ENCODE results near the gene PDZRN3. TPM values are rescaled to one million over a fixed set of nuclear protein-coding genes. Genes with fewer than 3 reads are reported as not detected.

Gene PDZRN3
- total RNA-seq, 1 donor from 2014 or later, result 23.9 TPM

DNA sequence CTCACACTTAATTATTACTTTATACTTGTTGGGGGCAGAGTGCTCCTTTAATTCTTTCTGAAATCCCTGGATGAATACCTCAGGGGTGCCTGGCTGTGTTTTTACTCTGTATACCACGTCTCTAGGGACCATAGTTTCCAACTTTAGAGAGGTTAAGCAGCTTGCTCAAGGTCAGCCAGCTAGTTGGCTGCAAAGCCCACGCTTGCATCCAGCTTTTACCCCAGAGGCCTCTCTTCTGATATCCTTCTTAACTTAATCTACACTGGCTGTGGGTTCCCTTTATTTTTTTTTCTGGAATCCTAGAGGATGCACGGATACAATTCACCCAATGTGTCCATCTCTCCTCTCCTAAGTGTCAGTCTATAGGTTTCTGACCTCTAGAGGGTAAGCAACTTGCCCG is 1.4 kb downstream of the PDZRN3 start:
- Histone ChIP-seq H3K9me3 (no peaks in the 10 kb centered on the region), H3K4me3 (peak overlapping the region; percentile 55), H3K27ac (peak overlapping the region; percentile 63), H3K36me3 (no peaks in the 10 kb centered on the region), H3K27me3 (no peaks in the 10 kb centered on the region), H3K4me1 (no peaks in the 10 kb centered on the region)
- intact Hi-C loops (cut with DNase I), result no loop called here
- TF ChIP-seq, protein P1, sequence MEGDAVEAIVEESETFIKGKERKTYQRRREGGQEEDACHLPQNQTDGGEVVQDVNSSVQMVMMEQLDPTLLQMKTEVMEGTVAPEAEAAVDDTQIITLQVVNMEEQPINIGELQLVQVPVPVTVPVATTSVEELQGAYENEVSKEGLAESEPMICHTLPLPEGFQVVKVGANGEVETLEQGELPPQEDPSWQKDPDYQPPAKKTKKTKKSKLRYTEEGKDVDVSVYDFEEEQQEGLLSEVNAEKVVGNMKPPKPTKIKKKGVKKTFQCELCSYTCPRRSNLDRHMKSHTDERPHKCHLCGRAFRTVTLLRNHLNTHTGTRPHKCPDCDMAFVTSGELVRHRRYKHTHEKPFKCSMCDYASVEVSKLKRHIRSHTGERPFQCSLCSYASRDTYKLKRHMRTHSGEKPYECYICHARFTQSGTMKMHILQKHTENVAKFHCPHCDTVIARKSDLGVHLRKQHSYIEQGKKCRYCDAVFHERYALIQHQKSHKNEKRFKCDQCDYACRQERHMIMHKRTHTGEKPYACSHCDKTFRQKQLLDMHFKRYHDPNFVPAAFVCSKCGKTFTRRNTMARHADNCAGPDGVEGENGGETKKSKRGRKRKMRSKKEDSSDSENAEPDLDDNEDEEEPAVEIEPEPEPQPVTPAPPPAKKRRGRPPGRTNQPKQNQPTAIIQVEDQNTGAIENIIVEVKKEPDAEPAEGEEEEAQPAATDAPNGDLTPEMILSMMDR (IDR thresholded peaks at IDR 0.05), result no peak
- ATAC-seq, result no peak
- DNase-seq, result no peak

DNA sequence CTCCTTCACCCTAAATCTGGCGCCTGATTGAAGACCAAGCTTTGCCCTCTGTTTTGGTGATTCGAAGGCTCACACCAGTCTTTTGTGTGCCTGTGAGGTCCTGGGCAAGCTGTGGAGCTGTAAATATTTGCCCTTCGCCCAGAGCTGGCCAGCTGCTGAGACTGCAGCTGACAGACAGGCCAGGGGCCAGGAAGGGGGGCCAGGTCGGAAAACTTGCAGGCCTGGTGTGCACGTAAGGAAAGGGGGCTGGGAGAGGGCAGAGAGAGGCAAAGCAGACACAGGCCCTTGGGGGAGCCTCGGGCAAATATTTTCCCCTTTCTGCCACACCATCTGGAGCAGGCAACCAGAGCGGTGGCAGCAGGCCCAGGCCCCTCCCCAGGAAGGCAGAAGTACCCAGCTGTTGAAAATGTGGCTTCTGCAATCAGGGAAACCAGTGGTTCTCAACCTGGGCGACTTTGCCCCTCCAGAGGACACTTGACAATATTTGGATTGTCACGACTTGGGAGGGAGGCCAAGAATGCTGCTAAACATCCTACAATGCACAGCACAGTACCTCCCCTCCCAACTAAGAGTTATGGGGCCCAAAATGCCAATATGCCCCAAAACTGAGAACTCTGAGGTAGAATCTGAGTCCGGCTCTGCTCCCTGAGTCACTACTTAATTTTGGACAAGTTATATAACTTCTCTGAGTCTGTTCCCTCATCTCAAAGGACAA is 2.5 kb downstream of the PDZRN3 start:
- peak; percentile 5 for ATAC-seq
- peak overlapping the region; percentile 63 for H3K27ac ChIP-seq
- no peaks in the 10 kb centered on the region for H3K4me1 ChIP-seq
- TF ChIP-seq, protein P1 (IDR thresholded peaks at IDR 0.05), result no peak
- H3K4me3 ChIP-seq, result peak overlapping the region; percentile 55
- H3K36me3 ChIP-seq, result no peaks in the 10 kb centered on the region
- intact Hi-C loops (cut with DNase I), result no loop called here
- H3K9me3 ChIP-seq, result no peaks in the 10 kb centered on the region
- peak; percentile 60 for DNase-seq
- no peaks in the 10 kb centered on the region for H3K27me3 ChIP-seq

DNA sequence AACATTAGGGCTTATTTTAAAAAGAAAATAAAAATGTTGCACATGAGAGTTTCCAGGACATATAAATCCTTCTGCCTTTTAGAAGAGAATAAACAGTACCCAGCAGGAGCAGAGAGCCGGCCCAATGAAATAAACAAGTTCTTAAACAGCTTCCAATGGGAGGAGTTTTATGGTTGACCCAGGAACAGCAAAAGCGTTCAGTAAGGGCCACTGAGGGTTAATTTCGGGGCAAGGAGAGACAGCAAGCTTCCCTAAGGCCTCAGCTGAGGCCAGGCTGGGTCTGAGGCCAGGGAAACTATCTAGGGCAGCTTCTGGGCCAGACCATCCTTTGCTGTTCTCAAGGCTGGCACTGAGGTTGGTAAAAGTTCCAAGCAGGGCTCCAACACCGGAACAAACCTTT is 3.4 kb downstream of the PDZRN3 start:
- ATAC-seq (no peak), DNase-seq (no peak)
- Histone ChIP-seq H3K27ac (peak overlapping the region; percentile 47), H3K36me3 (no peaks in the 10 kb centered on the region), H3K4me1 (no peaks in the 10 kb centered on the region), H3K9me3 (no peaks in the 10 kb centered on the region), H3K4me3 (peak overlapping the region; percentile 55), H3K27me3 (no peaks in the 10 kb centered on the region)
- TF ChIP-seq, protein P1 (IDR thresholded peaks at IDR 0.05), result no peak
- intact Hi-C loops (cut with DNase I), result no loop called here

DNA sequence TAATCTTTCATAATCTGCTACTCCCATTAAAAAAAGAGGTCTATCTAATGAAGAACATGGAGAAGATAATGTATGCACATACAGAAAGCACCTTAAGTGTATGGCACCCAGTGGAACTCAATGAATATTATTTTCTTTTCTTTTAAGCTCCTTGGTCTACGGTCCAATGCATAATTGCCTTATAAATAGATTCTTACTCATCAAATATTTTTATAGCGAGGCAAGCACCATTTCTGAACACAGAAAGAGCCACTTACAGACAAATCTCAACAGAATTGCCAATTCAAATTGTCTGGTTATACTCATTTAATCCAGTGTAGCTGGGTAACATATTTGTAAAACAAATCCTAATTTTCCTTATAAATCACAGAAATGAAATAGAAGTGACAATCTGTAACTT is 6.3 kb downstream of the PDZRN3 start:
- H3K4me3 ChIP-seq, result no peak overlapping the region
- H3K27ac ChIP-seq, result no peak overlapping the region

DNA sequence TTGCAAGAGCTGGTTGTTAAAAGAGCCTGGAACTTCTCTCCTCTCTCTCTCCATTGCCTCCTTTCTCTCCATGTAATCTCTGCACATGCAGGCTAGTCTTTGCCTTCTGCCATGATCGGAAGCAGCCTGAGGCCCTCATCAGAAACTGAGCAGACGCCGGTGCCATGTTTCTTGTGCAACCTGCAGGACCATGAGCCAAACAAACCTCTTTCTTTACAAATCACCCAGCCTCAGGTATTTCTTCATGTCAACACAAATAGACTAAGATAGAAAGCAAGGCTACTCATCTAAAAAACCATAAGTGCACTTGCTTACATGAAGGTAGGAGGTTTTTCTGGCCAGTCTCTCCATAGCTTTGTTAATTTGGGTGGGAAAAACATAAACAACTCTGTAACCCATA is 8.7 kb downstream of the PDZRN3 start:
- Histone ChIP-seq H3K9me3 (no peaks in the 10 kb centered on the region), H3K27ac (no peak overlapping the region), H3K27me3 (no peaks in the 10 kb centered on the region), H3K36me3 (no peaks in the 10 kb centered on the region), H3K4me1 (peaks cover 8% of the 10 kb centered on the region), H3K4me3 (no peak overlapping the region)
- DNase-seq (no peak), ATAC-seq (no peak)
- TF ChIP-seq, protein P1 (IDR thresholded peaks at IDR 0.05), result no peak
- intact Hi-C loops (cut with DNase I), result no loop called here

More for the DNA sequence above, 6.3 kb downstream of the PDZRN3 start:
- Histone ChIP-seq H3K36me3 (no peaks in the 10 kb centered on the region), H3K9me3 (no peaks in the 10 kb centered on the region), H3K27me3 (no peaks in the 10 kb centered on the region), H3K4me1 (peaks cover 8% of the 10 kb centered on the region)
- DNase-seq, result no peak
- TF ChIP-seq, protein P1 (IDR thresholded peaks at IDR 0.05), result no peak
- intact Hi-C loops (cut with DNase I), result no loop called here
- ATAC-seq, result no peak
